SK-N-SH treated with all-trans-retinoic acid at 6 μM for 48 hours (cell line): ENCODE results near the gene AMZ2.
"Not testable (repeated sequence)": the region's sequence is repeated elsewhere in the genome, so short reads cannot be mapped to it uniquely, and the experiment has no call there.

Source experiments
- ATAC-seq: fragments of 200-7000 bp; cut with Tn5 transposase; 3 replicates; pipeline ENCODE4 v1.9.1; 2020; ENCODE audit warnings: mild to moderate bottlenecking, moderate library complexity
- ARNTL ChIP-seq: fragments of 450-650 bp; formaldehyde crosslinking; IDR thresholded peaks from 2 replicates; pipeline ENCODE4 v1.5.0; 2020; ENCODE audit warnings: low read depth, mild to moderate bottlenecking, moderate library complexity, borderline replicate concordance
- BACH2 ChIP-seq: fragments of 250-450 bp; sonication (Bioruptor Pico); IDR thresholded peaks from 2 replicates; pipeline ENCODE4 v1.9.0; 2021; ENCODE audit warnings: mild to moderate bottlenecking, borderline replicate concordance
- CSDC2 ChIP-seq: fragments of 250-450 bp; sonication (Bioruptor Pico); IDR thresholded peaks from 2 replicates; pipeline ENCODE4 v1.5.0; 2020; ENCODE audit warnings: mild to moderate bottlenecking, moderate library complexity
- ESRRG ChIP-seq: fragments of 250-450 bp; sonication (Bioruptor Pico); IDR thresholded peaks from 2 replicates; pipeline ENCODE4 v1.6.1; 2021; ENCODE audit warnings: mild to moderate bottlenecking
- GLIS3 ChIP-seq: fragments of 250-450 bp; sonication (Bioruptor Pico); IDR thresholded peaks from 2 replicates; pipeline ENCODE4 v1.5.0; 2020; ENCODE audit warnings: mild to moderate bottlenecking, moderate library complexity
- ISL1 ChIP-seq: fragments of 250-450 bp; sonication (Bioruptor Pico); IDR thresholded peaks from 2 replicates; pipeline ENCODE4 v2.1.2; 2022; ENCODE audit warnings: mild to moderate bottlenecking, moderate library complexity
- OSR1 ChIP-seq: fragments of 250-450 bp; sonication (Bioruptor Pico); IDR thresholded peaks from 2 replicates; pipeline ENCODE4 v1.8.0; 2022; ENCODE audit warnings: moderate library complexity, mild to moderate bottlenecking, inconsistent platforms
- POU6F1 ChIP-seq: fragments of 250-450 bp; sonication (Bioruptor Pico); IDR thresholded peaks from 2 replicates; pipeline ENCODE4 v1.8.0; 2021; ENCODE audit warnings: low read depth, mild to moderate bottlenecking, moderate library complexity, borderline replicate concordance
- PPARA ChIP-seq: fragments of 250-450 bp; sonication (Bioruptor Pico); IDR thresholded peaks from 2 replicates; pipeline ENCODE4 v1.5.0; 2020; ENCODE audit warnings: mild to moderate bottlenecking, borderline replicate concordance
- RARB ChIP-seq: fragments of 250-450 bp; sonication (Bioruptor Pico); IDR thresholded peaks from 2 replicates; pipeline ENCODE4 v1.8.0; 2021; ENCODE audit warnings: mild to moderate bottlenecking, moderate library complexity
- SNAI2 ChIP-seq: fragments of 250-450 bp; sonication (Bioruptor Pico); IDR thresholded peaks from 2 replicates; pipeline ENCODE4 v1.5.0; 2020; ENCODE audit warnings: mild to moderate bottlenecking, moderate library complexity
- TCF4 ChIP-seq: fragments of 250-450 bp; sonication (Bioruptor Pico); IDR thresholded peaks from 2 replicates; pipeline ENCODE4 v1.8.0; 2021; ENCODE audit warnings: mild to moderate bottlenecking, moderate library complexity, borderline replicate concordance
- TSHZ2 ChIP-seq: fragments of 250-450 bp; sonication (Bioruptor Pico); IDR thresholded peaks from 2 replicates; pipeline ENCODE4 v1.5.0; 2020; ENCODE audit warnings: mild to moderate bottlenecking, moderate library complexity
- ZFP3 ChIP-seq: fragments of 250-450 bp; sonication (Bioruptor Pico); IDR thresholded peaks from 2 replicates; pipeline ENCODE4 v1.5.0; 2020; ENCODE audit warnings: mild to moderate bottlenecking, moderate library complexity
- ZNF565 ChIP-seq: fragments of 450-650 bp; formaldehyde crosslinking; conservative IDR thresholded peaks from 2 replicates; pipeline ENCODE4 v1.5.0; 2020; ENCODE audit warnings: low read depth, mild to moderate bottlenecking, moderate library complexity
- ZNF70 ChIP-seq: fragments of 450-650 bp; formaldehyde crosslinking; IDR thresholded peaks from 2 replicates; pipeline ENCODE4 v1.5.0; 2020; ENCODE audit warnings: mild to moderate bottlenecking, moderate library complexity
- ZNF8 ChIP-seq: fragments of 450-650 bp; formaldehyde crosslinking; IDR thresholded peaks from 2 replicates; pipeline ENCODE4 v1.5.0; 2020; ENCODE audit warnings: mild to moderate bottlenecking, moderate library complexity
- TF ChIP-seq, protein P1 (sequence below): fragments of 250-450 bp; sonication (Bioruptor Pico); IDR thresholded peaks from 2 replicates; pipeline ENCODE4 v1.5.1; 2021; ENCODE audit warnings: mild to moderate bottlenecking, moderate library complexity

AMZ2 gene

GRCh38 chr17:68221786-68222185, 26.1 kb upstream of the AMZ2 start (continued):
- TF ChIP-seq ZNF70 (no peak), ESRRG (CRISPR knock-in tag) (no peak), POU6F1 (CRISPR knock-in tag) (no peak), CSDC2 (CRISPR knock-in tag) (no peak), SNAI2 (CRISPR knock-in tag) (no peak), BACH2 (no peak), ZFP3 (CRISPR knock-in tag) (no peak), OSR1 (no peak), RARB (CRISPR knock-in tag) (no peak), PPARA (CRISPR knock-in tag) (no peak)

GRCh38 chr17:68222606-68223005, 25.2 kb upstream of the AMZ2 start:
- no peak for ATAC-seq
- no peak for TF ChIP-seq OSR1
- TF ChIP-seq POU6F1 (CRISPR knock-in tag): no peak
- TF ChIP-seq CSDC2 (CRISPR knock-in tag): no peak

GRCh38 chr17:68225055-68225454, 22.8 kb upstream of the AMZ2 start:
- not testable (repeated sequence) for ATAC-seq

DNA sequence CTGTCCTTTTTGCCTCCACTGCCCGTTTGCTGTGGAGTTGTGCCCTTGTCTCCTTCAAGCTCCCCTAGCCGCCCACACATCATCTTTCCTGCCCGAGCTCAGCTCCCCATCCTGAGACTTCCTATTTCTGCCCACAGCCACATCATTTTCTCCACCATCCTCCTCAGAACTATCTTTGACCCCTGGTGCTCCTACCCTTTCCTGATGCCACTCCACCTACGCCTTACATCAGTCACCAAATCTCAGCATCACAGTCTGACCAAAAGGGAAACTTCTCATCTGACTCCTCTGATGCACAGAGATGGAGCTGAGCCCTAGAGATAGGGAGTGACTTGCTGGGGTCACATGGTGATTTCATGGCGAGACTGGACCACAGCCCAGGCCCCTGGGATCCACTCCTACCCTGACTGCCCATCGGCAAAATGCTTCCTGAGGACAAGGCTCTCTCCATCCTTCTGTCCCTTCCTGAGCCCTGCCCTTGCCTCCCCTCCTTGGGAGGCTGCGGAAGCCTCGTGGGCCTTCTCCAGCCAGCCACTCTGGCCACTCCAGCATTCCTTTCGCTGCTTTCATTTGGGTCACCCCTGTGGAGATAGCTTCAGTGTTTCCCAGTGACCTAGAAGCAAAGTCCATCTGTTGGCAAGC, 19.7 kb upstream of the AMZ2 start:
- not testable (repeated sequence) for ATAC-seq

- TF ChIP-seq OSR1: no peak
- no peak for TF ChIP-seq ZNF565
- no peak for TF ChIP-seq BACH2
- TF ChIP-seq ZNF70: no peak
- TF ChIP-seq GLIS3 (CRISPR knock-in tag): no peak
- TF ChIP-seq TCF4 (CRISPR knock-in tag): no peak
- TF ChIP-seq ZNF8: no peak
- no peak for TF ChIP-seq SNAI2 (CRISPR knock-in tag)
- TF ChIP-seq, protein P1, sequence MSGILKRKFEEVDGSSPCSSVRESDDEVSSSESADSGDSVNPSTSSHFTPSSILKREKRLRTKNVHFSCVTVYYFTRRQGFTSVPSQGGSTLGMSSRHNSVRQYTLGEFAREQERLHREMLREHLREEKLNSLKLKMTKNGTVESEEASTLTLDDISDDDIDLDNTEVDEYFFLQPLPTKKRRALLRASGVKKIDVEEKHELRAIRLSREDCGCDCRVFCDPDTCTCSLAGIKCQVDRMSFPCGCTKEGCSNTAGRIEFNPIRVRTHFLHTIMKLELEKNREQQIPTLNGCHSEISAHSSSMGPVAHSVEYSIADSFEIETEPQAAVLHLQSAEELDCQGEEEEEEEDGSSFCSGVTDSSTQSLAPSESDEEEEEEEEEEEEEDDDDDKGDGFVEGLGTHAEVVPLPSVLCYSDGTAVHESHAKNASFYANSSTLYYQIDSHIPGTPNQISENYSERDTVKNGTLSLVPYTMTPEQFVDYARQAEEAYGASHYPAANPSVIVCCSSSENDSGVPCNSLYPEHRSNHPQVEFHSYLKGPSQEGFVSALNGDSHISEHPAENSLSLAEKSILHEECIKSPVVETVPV (CRISPR knock-in tag): no peak
- TF ChIP-seq ISL1 (CRISPR knock-in tag): no peak
- no peak for TF ChIP-seq ESRRG (CRISPR knock-in tag)
- no peak for TF ChIP-seq CSDC2 (CRISPR knock-in tag)
- TF ChIP-seq ARNTL (CRISPR knock-in tag): no peak
- TF ChIP-seq TSHZ2: no peak
- TF ChIP-seq ZFP3 (CRISPR knock-in tag): no peak
- no peak for TF ChIP-seq RARB (CRISPR knock-in tag)
- ATAC-seq: no peak
Observed at GRCh38 chr17:68228817-68229570, 18.8 kb upstream of the AMZ2 start.
